HG03439 (cell line): ENCODE measurements around the gene SPOCD1.

Experiments used
- ATAC-seq: cut with Tn5 transposase; IDR thresholded peaks from one replicate; pipeline ENCODE4 v1.9.1; 2021; ENCODE audit warnings: mild to moderate bottlenecking, moderate library complexity; ENCODE audit not compliant: unreplicated experiment

SPOCD1 gene

GRCh38 chr1:31801458-31801857 lies 14.4 kb downstream of the SPOCD1 start:
- no peak for ATAC-seq

- ATAC-seq = no peak
Measured at GRCh38 chr1:31800674-31800967, 15.2 kb downstream of the SPOCD1 start.

DNA sequence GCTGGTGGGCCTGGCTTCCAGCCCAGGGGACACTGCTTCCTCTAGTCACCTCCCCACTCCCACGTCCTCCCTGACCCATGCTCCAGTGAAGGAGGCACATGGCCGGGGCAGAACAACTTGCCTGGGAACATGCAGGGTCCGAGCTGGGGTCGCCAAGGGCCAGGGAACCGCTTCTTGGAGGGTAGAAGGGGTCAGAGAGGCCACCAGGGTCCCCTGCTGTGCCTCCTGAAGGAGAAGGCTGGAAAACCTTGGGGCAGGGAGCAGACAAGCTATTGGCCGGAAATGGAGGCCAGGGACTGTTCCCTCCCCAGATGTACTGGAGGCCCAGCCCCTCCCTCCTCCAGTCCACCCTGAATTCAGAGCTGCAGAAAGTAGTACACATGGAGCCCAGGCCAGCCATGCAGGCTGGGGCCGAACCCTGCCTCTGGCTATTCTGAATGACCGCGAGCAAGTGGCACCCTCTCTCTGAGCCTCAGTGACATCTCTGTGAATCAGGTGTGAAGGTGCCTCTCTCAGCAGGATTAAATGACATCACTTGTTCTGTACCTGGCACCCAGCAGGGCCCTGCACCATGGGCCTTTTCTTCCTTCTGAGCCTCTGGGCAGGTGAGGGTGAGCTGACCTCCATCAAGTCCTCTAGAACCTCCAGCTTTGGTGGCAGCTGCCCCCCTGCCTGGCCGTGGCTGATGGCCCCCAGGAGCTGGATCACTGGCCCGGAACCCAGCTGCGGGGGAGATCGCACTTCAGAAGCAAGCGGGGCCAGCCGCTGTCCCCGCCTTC lies 15.7 kb downstream of the SPOCD1 start:
- ATAC-seq = no peak

DNA sequence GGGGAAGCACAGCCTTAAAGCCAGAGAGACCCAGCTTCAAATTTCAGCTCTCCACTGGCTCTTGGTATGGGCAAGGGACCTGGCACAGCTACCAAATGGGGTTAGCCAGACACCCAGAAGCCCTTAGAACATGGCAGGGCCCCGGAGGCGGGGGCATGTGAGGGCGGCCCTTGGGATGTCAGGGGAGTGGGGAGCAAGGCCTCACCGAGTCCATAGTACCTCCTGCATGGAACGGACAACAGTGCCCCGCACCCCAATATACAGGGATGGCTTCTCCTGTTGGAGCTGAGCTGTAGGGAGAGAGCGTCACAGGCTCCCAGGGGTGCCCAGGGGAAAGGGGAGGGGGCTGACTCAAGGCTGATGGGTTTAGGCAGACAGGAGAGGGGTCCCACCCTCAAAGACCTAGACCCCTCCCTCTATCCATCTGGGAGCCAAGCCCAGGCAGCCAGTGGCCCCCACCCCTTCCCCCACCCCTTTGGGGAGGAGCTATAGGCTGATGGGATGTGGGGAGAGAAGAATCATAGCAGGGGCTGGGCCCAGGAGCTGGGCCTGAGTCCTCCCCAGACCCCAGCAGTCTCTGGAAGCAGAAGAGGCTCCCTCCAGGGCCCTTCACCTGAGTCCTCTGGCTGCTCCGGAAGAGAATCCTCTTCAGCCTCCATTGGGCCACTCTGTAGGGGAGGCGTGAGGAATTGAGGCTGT lies 16.5 kb downstream of the SPOCD1 start:
- ATAC-seq = no peak

GRCh38 chr1:31798433-31799195 lies 17.2 kb downstream of the SPOCD1 start:
- ATAC-seq = no peak

DNA sequence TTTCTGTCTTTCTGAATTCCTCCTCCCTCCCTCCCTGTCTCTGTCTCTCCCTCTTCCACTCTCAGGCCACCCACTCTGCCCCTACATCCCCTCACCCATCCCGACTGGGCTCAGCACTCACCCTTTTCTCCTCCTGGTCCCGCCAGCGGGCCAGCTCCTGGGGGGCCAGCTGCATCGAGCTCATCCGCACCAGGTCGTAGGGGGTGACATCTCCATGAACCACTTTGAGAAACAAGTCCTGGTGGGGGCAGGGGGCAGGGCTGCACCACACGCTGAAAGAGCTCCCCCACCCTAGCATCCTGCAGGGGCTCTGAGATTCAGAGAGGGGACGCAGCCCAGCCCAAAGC lies 17.8 kb downstream of the SPOCD1 start:
- ATAC-seq = no peak

DNA sequence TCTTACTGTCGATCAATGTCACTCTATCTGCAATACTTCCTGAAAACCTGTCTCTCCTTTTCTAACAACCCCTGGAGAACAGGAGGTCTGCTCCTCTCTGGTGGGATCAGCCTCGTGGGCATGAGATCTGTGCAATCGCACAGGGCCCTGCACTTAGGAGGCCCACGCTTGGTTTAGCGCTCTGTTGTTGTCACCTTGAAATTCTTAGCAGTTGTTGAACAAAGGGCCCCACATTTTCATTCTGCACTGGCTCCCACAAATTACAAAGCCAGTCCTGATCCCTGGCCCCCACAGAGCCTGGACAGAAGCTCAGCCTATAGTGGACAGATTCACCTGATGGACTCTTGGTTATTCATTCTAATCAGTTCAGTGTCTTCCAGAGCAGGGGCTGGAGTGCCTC lies 18.6 kb downstream of the SPOCD1 start:
- ATAC-seq = no peak

DNA sequence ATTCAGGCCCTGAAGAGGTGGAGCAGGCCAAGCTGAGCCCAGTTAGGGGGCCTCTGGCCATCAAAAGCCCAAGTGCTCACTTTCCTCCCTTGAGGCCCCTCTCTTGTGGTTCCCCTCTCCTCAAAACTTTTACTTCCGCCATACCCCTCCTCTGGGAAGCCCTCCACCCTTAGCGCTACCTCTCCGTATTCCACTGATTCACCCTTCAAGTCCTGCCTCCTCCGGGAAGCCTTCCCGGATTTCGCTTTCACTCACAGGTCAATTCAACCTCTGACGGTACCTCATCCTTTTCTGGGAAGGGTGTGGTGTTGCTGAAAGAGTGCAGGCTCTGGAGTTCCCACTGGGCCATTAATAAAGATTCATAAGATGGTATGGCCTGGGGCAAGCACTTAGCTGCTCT lies 19.1 kb downstream of the SPOCD1 start:
- ATAC-seq = no peak

GRCh38 chr1:31795801-31796621 lies 19.8 kb downstream of the SPOCD1 start:
- no peak for ATAC-seq

GRCh38 chr1:31795096-31795675 lies 20.6 kb downstream of the SPOCD1 start:
- no peak for ATAC-seq

DNA sequence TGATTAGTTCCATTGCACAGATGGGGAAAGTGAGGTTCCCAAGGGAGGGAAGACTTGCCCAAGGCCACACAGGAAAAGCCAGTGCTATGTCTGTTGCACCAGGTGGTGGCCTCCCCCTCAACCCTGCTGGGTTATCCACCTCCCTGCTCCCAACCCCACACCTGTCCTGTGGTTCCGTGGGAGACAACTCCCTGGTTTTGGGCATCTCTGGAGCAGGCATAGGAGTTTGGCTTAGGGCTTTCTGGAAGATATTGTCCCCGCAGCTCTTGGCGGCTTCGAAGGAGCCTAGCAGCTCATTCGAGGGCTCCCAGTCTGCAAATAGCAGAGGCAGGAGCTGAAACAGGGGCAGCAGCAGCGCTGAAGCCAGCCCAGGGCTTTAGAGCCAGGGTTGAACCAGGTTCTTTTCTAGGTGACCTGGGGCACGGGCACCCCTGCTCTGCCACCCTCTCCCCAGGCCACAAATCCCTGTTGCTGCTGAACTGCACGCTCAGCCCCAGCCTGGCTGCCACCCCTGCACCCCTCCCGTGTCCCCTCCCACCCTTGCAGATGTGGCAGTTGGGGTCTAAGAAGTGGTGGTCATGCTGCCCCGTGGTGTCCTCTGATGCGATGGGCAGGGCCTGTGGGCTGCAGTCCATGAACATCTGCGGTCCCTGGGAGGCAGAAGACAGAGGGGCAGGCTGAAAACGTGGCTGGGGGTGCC lies 22.1 kb downstream of the SPOCD1 start:
- no peak for ATAC-seq

- no peak for ATAC-seq
Measured at GRCh38 chr1:31793086-31793485, 22.7 kb downstream of the SPOCD1 start.

DNA sequence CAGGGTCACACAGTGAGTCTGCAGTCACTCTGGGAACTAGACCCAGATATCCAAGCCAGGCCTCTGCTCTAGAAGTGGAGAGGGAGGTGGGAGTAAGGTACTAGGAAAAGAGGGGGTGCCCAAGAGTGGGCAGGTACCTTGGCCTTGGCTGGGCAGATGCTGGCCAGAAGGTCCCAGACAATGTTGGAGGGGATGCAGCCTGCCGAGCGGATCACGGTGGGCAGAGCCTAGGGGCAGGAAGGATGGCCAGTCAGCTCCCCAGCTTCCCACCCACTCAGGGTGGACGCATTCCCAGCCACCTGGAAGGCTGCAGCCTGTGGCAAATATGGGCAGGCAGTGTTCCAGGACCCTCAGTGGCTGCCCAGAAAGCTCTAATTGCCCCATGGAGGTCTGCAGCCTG lies 23.3 kb downstream of the SPOCD1 start:
- ATAC-seq = no peak

DNA sequence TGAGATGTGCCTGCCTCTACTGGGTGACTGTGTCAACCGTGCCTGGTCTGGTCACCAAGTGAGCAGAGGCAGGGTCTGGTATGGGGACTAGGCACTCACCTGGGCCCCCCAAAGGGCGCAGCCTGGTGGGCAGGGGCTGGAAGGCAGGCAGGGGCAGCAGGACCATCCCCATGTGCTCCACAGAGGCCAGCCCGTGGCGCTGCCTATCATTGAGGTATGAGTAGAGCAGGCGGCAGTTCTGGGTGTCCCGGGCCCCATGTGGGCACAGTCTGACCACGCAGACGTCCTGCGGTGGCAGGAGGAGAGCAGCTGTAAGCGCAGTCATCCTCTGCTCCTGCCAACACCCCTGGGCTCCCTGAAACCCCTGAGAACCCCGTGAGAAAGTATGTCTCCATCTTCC lies 23.7 kb downstream of the SPOCD1 start:
- ATAC-seq = no peak

DNA sequence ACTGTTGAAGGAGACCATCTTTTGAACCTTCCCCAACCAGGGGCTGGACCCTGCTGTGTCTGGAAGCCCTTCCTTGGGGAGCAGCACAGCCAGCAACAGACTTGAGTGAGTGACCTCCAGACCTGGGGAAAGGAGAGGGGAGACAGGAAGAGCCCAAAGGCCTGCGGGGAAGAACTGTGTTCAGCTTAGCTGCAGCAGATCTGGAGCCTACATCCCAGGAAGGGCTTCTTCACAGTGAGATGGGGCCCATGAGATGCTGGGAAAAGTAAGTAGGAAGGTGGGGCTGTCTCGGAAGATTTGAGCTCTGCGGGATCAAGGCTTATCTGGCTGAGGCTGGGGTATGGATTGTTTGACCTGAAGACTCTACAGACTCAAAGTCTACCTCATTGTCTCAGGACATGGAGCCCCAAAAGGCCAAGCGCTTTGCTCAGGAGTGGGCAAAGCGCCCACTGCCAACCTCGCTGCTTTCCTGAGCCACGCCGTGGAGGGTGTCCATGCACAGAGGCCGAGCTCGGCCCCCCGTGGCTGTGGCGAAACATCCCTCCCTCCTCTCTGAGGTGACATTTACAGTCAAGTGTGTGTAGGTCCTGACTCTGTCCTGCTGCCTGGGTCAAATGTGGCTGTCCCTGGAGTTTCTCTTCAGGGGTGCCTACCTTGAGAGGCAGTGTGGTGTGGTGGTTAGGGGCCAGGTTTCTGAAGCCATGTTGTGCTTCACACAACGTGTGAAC lies 24.5 kb downstream of the SPOCD1 start:
- no peak for ATAC-seq

GRCh38 chr1:31790641-31791091 lies 25.2 kb downstream of the SPOCD1 start:
- ATAC-seq = no peak

- no peak for ATAC-seq
Measured at GRCh38 chr1:31790140-31790539, 25.7 kb downstream of the SPOCD1 start.

- peak; percentile 37 for ATAC-seq
Measured at GRCh38 chr1:31789259-31790065, 26.4 kb downstream of the SPOCD1 start.

DNA sequence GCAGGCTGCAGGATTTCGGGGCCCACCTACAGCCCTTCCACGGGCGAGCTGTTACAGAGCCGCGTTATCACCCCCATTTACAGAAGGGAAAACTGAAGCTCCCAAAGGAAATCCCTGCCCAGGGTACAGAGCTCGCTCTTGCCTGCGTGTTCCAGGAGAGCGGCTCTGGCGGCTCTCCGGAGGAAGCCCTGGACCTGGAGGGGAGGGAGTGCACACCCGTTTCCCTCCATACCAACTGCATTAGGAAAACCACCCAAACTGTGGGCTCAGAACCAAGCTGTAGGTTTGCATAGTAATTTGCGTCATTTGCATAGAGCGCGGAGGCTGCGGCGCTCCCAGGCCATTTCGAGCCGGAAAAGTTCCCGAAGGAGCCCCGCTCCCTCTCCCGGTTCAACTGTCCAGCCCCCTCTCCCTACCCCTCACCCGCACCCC lies 27.0 kb downstream of the SPOCD1 start:
- ATAC-seq = peak; percentile 20
